Islet precursor cell (in vitro differentiated cells): Measurements from ENCODE around the gene FOXK1.
A peak's percentile ranks its signal among the peaks of the same experiment; 100 is the strongest.

Experiments
- DNase-seq: peaks from one replicate; pipeline ENCODE4 v3.0.0-alpha.2; 2018

The FOXK1 gene

GRCh38 chr7:4724648-4725013, 42.5 kb downstream of the FOXK1 start:
- peak; percentile 61 for DNase-seq

DNA sequence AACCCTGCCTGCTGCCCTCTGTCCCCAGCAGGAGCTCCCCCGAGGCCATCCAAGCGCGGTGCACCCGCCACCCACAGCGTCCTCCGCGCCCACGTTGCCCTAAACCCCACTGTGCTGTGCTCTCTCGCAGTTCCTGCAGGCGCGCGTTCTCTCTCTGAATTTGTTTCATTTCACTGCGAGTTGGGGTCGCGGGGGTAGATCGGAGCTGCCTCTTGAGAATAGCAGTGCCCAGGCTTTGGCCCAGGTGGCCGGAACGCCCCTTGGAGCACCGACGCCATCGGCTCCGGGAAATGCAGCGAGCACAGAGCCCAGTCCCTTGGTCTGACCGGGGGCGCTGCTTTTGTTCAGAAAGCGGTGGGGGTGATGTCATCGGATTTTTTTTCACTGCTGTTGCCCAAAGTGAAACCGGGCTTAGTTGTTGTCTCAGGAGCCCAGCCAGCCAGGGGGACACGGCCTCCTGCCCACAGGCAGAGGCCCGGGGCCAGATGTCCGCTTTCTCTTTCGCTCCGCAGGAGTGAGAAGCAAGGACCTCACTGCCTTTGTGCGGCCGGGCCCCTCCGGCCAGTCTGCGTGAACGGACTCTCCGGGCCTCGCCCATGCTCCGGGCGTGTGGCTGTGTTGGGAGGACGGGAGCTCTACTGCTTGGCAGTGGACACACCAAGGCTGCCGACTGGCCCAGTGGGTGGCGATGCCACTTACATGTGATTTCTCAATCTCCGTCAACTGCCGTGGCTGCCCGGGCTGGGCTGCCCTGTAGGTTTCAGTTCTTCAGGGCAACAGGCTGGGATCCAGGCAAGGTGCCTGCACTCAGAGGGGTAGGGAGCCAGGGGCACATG, 43.1 kb downstream of the FOXK1 start:
- peak; percentile 82 for DNase-seq

DNA sequence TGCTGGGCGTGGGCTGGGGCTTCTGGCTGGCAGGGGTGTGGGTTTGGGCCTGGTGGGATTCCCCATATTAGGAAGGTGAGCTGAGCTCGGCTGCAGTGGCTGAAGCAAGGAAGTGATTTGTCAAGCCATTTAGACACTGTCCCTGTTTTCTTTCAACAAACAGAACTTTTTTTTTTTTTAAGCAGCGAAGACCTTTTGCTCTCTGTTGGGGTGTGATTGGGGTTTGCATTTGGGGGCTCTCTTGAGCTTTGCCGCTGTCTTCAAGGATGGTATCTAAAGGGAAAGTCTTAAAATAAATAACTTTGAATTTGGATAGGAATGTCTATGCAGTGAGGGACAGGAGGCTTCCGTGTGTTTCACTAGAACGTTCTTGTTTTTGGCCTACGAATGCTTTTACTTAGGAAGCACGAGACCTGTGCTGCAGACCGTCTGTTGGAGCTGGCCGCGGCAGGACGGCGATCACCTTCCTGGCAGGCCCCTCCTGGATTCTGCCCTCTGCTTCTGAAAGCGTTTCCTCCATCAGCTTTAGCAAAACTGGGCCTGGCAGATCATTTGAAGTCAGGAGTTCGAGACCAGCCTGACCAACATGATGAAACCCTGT, 43.9 kb downstream of the FOXK1 start:
- no peak for DNase-seq

GRCh38 chr7:4726566-4726965, 44.5 kb downstream of the FOXK1 start:
- no peak for DNase-seq

- DNase-seq: no peak
These were observed 46.0 kb downstream of the FOXK1 start for GRCh38 chr7:4727914-4728705.

GRCh38 chr7:4729266-4729665, 47.2 kb downstream of the FOXK1 start:
- no peak for DNase-seq

- no peak for DNase-seq
These were observed 48.2 kb downstream of the FOXK1 start for GRCh38 chr7:4730276-4730675.

DNA sequence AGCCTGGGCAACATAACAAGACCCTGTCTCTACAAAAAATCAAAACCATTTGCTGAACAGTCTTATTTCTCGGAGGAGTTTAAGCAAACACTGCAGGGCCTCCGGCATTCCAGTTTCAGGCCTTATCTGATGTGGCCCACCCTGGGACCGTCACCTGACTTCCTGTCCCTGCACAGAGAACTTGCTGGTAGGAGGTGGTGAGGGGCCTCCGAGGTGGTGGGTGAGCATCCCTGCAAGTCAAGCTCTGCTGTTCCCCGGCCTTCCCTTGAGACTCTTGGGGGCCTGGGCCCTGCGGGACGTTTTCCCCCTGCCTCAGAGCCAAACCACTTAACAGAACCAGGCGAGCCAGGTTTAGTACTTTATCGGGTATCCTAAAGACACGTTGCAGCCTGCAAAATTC, 48.9 kb downstream of the FOXK1 start:
- DNase-seq: peak; percentile 65

DNA sequence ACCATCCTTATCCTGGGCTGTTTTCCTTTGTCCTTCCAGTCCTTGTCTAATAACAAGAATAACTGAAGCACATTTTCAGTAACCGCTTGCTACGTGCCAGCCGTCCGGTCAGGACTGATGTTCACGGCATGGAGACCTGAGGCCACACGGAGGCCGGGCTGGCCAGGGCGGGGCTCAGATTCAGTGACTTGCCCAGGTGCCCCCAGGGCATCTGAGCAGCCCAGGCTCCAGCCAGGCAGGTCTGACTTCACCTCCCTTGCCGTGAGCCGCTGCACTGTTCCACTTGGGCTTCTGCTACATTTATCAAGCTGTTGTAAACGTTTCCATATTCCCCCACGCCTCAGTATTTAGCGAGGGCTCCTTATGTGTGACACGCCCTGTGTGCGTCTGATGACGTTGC, 49.7 kb downstream of the FOXK1 start:
- DNase-seq: peak; percentile 67

GRCh38 chr7:4733936-4734528, 51.9 kb downstream of the FOXK1 start:
- peak; percentile 66 for DNase-seq

DNA sequence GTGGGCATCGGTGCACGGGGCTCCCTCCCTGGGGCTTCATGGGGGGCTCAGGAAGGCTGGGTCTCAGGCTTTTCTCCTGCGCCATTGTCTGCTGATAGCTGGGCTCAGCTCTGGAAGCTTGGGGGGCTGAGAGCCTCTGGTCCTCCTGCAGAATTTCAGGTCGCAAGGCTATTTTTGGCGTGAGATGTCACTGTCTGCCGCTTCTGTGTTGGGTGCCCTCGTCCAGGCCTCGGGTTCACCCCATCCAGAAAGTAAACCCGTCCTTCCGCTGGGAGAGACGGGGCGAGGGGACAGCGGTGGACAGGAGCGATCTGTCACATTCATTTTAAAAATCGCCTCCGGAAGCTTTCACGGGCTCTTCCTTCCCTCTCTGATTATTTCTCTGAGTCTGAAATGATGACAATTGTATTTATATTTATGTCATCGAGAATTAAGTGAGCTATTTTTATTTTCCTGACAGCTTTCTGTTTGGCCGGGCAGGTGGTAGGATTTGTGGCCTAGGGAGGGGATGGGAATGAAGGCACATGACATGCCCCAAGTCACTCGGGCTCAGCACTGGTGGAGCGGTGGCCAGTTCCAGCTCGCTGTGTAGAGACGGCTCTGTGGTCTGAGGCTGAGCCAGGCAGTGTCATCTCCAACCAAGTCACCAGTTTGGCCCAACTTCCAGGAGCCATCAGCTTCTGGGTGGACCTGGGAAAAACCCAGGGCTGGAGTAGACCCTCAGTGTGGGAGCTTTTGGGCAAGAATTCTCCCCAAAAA, 52.7 kb downstream of the FOXK1 start:
- no peak for DNase-seq

DNA sequence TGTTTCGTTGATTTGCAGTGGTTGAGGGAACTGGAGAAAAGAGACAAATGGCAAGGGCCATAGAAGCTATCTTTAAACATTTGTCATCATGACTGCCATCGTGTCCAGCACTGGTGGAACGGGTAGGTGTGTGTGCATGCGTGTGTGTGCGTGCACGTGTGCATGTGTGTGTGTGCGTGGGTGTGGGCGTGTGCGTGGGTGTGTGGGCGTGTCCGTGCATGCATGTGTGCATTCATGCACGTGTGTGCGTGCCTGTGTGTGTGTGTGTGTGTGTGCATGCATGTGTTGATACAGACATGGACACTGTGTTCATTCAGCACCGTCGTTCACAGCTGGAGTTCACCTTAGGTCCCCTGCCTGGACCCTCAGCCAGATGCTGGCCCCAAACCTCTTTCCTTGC, 55.2 kb downstream of the FOXK1 start:
- no peak for DNase-seq

GRCh38 chr7:4738711-4739527, 56.8 kb downstream of the FOXK1 start:
- peak; percentile 94 for DNase-seq

GRCh38 chr7:4739528-4739992, 57.5 kb downstream of the FOXK1 start:
- DNase-seq: peak; percentile 58

DNA sequence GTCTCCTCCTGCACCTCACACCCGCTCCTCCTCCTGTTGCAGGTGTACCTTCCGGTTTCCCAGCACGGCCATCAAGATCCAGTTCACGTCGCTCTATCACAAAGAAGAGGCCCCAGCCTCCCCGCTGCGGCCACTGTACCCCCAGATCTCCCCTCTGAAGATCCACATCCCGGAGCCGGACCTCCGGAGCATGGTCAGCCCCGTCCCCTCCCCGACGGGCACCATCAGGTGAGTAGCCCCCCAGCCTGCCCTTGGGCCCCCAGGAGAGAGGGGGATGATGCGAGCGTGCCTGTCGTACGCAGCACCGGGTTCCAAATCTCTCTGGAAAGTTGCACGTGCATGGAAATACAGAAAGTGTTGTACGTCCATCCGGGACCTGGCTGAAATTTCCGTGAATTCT, 58.7 kb downstream of the FOXK1 start:
- no peak for DNase-seq

DNA sequence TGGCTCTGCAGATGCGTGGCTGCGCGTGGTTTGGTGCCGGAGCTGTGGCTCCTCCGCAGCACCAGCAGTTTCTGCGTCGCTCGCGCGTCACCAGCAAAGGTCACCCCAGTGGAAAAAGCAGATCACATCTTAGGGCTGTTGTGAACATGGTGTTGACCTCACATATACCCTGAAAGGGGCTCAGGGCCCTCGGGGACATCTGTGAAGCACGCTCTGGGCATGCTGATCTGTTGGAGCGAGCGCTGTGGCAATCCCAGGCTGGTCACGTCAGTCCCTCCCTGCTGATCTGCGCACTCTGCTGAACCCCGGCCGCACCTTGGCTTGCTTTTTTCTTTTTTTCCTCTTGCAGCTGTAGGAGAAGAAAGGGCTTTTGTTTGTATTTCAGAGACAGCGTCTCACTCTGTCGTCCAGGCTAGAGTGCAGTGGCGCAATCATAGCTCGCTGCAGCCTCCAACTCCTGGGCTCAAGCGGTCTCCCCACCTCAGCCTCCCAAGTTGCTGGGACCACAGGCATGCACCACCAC, 60.0 kb downstream of the FOXK1 start:
- no peak for DNase-seq

DNA sequence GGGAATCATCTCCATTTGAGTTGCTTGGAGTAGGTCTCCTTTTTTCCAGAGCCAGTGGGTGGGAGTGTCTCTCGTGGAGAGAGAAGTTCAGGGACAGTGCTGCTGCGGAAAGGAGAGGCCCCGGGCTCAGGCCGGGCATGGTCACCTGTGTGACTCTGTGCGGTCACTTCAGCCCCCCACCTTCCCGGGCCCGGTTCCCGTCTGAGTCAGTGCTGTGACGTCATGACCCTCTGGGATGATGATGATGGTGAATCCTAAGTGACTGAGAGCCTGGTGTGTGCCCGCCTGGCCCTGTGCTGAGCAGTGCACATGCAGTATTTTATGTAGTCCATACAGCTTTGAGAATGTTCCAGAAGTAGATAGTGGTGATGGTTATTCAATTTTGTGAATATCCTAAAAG, 60.8 kb downstream of the FOXK1 start:
- DNase-seq: no peak

DNA sequence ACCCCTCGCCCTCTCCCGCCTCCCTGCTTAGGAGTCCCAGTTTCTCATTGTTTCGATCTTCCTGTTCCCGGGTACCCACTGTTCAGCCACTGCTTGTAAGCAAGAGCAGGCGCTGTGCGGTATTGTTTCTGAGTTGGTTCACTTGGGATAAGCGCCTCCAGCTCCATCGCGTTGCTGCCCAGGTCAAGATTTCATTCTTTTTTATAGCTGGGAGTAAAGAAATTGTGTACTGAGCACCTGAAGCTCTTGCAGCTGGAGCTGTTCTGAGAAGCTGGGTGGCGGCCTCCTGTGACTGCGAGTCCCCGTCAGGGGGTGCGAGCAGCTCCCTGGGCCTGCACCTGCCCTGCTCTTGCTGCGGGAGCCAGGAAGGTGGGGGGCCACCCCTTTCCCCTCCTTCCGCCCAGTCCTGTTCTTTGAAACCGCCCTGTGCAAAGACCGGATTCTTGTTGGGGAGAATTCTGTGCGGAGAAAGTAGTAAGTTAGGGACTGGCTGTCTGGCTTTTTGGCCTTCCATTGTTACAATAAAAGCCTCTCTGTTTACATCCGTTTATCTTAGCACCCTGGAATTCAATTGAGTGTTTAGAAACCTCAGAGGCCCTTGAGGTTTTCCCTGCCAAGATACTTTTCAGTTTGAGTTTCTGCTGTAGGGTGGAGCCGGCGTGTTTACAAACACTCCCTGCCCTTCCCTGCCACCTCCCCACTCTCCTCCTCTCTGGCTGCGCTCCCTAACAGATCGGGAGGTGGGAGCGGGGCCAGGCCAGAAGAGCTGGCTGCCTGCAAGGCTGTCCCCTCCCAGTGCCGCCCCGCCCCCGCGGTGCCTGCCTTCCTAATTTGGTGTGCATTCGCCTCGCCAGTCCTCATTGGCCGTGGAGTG, 62.5 kb downstream of the FOXK1 start:
- peak; percentile 100 for DNase-seq

DNA sequence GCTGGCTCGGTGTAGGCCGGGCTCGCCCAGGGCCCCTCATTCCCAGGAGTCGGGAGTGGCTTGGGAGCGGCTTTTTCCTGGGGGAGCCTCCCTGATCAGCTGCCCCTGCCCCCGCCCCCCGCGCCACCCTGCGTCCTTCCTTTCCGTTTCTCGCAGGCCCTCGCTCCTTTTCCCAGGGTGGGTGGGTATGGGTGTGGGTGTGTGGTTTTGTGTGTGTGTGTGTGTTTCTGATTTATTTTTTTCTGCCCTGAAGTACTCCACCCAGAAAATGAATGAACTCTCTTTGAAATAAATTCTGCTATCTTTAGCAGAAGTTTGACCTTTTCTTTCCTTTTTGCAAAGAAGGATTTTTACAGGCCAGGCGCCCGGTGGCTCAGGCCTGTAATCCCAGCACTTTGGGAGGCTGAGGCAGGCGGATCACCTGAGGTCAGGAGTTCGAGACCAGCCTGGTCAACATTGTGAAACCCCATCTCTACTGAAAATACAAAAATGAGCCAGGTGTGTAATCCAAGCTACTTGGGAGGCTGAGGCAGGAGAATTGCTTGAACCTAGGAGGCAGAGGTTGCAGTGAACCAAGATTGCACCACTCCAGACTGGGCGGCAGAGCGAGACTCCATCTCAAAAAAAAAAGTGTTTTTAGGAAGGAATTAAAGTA, 63.3 kb downstream of the FOXK1 start:
- no peak for DNase-seq
